Smooth muscle cell of the brain vasculature (primary cell): ENCODE measurements around the gene STK33.
"Not testable (repeated sequence)": the region's sequence is repeated elsewhere in the genome, so short reads cannot be mapped to it uniquely, and the experiment has no call there.

ENCODE experiments used
- DNase-seq: peaks from one replicate; pipeline ENCODE4 v3.0.0-alpha.2; 2012; ENCODE audit warnings: low read depth, low spot score

The STK33 gene

DNA sequence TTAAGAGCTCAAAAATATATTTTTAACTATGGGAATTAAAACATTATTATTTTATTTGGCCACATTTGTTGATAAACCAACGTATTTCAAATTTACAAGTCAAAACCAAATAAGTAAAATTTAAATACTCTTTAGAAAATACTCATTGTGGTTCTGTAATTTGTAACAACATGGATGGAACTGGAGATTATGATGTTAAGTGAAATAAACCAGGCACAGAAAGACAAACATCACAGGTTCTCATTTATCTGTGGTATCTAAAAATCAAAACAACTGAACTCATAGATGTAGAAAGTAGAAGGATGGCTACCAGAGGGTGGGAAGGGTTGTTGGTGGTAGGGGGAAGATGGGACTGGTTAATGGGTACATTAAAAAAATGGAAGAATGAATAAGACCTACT lies 50.8 kb downstream of the STK33 start:
- no peak for DNase-seq

DNA sequence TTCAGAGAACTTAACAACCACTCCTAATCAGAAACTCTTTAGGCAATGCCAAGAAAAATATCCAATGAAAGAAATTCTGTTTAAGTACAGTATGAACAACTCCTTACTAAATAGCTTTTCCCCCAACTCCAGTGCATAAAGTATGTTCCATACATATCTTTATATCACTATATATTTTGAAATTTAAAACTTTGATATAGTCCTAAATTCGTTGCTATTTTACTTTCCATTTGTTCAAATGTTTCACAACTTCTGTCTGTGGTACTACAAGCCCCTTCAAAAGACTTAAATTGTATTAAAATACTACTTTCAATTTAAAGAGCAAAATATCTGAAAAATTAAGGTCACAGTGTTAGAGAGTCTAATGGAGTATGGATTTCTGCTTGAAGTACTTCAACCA lies 52.6 kb downstream of the STK33 start:
- no peak for DNase-seq

DNA sequence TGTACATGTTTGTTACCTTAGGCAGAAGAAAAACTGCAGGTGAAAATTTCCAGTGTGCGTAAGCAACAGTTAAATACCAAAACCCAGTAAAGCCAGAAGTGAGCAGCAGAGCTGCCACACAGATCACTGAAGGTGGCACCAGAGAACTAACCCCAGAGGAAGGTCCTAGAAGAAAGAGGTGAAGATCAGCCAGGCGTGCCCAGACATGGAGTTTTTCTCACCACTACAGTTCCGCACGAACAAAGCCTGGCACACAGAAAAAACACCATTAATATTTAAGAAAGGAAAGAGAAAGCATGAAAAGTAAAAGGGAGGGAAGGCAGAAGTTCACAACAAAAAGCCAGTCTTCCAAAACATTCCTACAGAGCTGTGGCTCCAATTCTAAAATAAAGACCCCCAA lies 60.7 kb downstream of the STK33 start:
- no peak for DNase-seq

DNA sequence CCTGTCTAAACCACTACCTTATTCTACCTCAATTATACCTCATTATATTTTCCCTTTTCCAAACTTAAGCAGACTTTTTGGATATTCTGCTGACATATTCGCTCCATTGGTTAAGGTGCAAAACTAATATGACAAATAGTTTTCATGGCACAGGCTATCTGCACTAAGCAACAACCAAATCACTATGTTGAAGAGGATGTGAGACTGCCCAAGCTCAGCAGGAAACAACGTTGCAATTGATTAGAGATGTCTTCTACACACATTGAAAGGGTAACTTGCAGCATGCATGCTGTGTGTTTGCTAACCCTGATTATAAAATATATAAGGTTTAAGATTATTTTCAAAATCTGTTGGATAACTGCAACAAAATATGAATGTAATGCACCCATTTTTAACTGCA lies 61.6 kb downstream of the STK33 start:
- DNase-seq = no peak

DNA sequence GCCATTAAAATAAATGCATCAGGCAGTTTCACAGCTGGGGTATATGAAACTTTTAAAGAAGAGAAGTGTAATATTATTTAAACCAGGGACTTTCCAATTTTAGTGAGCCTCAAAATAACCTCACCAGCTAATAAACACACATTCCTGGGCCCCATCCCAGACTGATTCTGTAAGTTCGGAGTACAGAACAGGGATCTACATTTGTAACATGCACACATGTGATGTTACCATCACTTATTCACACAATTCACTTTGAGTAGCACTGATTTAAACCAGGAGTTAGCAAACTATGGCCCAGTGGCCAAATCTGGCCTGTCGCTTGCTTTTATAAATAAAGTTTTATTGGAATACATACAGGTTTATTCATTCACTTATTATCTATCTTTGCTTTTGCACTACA lies 62.0 kb downstream of the STK33 start:
- DNase-seq = no peak

DNA sequence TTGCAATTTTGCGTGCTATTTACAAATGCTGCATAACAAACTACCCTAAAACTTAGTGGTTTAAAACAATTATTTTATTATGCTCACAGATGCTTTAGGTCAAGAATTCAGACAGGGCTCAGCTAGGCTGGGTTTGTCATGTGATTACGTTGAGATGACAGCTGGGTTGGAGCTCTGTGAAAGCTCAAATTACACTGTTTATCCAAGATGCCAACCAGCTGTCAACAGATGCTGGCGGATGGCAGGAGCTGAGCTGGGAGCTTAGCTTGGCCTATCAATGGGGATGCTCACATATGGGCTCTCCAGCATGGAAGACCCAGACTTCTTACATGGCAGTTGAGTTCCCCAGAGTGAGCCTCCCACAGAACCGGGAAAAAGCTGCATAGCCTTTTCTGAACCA lies 62.7 kb downstream of the STK33 start:
- no peak for DNase-seq

DNA sequence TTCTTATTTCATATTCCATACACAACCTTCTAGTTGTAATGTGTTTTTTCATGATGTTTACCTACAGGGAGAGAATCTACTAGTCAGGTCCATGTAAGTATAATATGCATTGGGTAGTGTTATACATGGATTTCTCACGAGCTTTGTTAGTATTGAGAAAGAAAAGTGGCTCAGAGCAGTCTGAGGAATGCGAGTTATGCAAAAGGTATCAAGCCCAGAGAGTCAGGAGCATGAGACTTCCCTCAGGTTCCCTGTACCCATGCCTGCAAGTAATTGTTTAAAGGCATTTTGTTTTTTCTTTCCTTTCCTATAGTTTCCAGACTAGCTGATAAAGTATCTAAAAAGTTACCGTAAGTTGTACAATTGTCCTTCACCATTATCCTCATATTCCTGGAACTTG lies 66.1 kb downstream of the STK33 start:
- no peak for DNase-seq

DNA sequence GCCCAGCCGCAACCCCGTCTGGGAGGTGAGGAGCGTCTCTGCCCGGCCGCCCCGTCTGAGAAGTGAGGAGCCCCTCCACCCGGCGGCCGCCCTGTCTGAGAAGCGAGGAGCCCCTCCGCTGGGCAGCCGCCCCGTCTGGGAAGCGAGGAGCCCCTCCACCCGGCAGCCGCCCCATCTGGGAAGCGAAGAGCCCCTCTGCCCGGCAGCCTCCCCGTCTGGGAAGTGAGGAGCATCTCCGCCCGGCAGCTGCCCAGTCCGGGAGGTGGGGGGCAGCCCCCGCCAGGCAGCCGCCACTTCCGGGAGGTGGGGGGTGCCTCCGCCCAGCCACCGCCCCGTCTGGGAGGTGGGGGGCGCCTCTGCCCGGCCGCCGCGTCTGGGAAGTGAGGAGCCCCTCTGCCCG lies 70.6 kb downstream of the STK33 start:
- no peak for DNase-seq

DNA sequence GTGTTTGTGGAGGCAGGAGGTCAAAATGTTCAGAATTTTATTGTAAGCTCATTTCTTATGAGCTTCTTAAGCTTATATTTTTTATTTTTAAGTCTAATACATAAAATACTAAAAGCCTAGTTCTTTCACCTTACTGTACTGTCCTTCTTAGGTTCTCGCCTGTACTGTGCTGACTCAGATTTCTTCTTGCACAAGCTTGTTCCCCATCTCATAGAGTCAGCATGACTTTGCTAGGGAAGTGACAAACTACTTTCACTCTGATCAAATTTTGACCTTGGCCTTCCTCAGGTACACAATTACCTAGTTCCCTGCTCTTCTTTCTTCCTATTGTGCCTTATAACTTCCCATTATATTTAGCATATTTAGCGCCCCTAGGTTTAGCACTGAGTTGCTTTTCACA lies 81.5 kb downstream of the STK33 start:
- no peak for DNase-seq

DNA sequence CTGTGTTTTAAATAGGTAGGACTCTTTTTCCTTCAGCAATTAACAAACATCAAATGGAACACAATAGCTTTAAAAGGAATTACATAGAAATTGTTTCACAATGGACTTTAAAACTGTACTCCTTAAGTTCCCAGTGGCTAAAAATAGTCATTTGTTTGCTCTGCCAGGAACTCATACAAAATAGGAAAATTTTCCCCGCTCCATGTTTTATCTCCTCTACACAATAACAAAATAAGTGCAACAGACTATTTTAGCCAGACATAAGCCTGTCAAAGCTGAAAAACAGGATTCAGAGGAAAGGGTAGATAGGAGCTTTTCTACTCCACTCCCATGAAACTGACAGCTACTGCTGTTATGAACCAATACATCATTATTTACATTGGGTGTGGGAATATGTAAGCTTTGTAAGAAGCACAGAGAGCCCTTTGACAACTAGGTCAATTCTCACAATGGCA lies 90.1 kb downstream of the STK33 start:
- DNase-seq = no peak

DNA sequence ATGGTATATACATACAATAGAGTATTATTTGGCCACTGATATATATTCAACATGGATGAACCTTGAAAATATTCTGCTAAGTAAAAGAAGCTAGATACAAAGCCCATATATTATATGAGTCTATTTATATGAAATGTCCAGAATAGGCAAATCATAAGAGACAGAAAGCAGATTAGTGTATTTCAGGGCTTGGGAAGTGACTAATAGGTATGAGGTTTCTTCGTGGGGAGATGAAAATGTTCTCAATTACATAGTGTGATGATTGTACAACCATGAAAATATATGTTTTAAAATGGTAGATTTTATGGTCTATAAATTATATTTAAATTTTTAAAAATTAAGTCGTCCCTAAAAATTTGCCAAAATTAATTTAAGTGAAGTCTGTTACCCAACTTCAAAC lies 92.2 kb downstream of the STK33 start:
- no peak for DNase-seq

DNA sequence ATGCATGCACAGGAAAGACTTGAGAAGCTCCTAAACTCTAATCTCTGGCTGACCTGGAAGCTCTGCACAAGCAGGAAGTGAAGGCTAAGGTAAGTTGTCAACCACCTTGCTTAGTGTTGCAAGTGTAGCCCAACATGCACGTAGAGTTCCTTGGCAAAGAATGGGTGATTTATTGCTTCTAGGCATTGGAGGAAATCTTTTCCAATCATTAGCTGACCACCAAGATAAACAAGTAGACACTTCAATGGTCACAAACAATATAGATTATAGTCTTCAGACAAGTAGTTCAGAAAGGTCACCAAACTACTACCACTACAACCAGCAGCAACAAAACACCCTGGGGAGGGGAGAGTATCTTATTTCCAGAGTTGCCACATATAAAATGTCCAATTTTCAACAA lies 105.6 kb downstream of the STK33 start:
- DNase-seq = no peak

DNA sequence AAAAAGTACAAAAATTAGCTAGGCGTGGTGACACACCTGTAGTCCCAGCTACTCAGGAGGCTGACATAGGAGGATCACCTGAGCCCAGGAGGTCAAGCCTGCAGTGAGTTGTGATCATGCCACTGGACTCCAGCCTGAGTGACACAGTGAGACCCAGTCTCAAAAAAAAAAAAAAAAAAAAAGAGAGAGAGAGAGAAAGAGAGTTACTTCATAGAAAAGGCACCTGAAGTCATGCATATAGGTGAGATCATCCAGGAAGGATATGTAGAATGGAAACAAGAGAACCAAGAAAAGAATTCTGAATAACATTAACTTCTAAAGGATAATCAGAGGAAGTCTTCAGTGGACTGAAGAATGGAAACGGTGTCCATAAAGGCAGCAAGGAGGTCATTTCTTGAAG lies 106.8 kb downstream of the STK33 start:
- no peak for DNase-seq

DNA sequence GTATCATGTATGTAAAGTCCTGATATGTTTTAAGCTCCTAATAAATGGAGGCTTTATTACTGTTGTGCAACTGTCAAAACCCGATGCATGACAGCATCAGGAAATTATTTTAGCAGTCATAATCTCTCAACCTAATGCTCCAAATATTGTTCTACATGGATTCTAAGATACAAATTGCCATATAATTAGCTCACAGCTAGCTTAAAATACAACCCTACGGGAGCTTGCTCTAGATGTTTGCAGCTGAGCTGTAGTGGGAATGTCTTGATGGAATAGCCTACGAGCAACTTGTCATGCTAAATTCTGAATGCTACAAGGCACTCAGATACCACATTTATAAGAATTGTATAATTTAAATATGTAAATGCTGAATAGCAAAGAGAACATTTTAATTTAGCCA lies 109.8 kb downstream of the STK33 start:
- DNase-seq = no peak

DNA sequence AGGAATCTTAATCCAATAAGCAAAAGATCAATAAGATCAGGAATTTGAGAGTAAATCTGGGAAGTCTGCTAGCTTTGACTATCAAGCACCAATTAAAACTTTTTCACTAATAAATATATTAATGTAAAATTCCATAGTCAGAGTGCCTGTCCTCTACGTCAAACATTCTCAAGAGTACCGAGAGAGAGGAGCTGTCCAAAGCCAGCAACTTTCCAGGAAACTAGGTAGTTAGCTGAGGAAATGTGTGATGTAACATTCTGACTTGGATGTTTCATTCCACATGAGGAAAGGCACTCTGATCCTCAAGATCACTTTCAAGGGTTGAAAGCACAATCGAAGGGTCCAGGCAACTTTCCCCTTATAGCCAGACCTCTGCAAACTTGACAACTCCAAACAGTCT lies 113.2 kb downstream of the STK33 start:
- DNase-seq = no peak

DNA sequence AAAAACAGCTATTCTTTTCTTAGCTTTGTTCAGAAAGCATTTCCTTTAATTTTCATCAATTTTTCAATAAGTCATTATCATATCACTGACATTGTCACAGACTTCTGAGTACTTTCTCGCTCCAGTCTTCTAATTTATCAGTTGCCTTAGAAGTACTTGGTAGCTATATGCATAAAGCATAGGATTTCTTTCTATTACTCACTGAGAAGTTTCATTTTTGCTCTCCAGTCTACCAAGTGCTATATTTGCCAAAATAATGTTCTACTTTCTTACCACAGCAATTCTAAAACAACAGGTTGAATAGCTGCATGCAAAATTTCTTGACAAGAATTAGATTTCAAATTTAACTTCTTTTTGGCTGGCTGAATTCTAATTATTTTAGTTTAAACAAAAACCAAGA lies 116.3 kb downstream of the STK33 start:
- no peak for DNase-seq

DNA sequence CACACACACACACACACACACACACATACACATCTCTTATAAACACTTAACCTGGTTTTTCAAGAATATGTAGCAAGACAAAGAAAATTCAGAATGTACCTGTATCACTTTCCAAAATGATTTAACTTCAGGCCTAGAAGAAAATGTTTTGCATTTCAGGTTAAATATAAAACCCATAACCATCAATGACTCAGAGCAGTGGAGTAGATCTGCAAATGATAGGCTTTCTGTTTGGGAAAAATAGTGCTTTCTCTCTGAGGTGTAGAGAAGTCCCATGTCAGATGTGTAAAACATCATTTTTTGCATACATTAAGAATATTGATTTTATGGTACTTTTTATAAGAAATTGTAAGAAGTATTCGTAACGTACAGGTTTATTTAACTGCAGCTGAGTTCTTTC lies 116.9 kb downstream of the STK33 start:
- no peak for DNase-seq

DNA sequence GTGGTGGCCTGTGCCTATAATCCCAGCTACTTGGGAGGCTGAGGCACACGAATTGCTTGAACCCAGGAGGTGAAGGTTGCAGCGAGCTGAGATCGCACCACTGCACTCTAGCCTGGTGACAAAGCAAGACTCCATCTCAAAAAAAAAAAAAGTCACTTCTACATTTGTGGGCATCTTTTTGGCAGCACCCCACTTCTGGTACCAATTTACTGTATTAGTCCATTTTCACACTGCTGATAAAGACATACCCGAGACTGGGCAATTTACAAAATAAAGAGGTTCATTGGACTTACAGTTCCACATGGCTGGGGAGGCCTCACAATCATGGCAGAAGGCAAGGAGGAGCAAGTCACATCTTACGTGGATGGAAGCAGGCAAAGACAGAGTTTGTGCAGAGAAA lies 126.2 kb downstream of the STK33 start:
- DNase-seq = not testable (repeated sequence)

DNA sequence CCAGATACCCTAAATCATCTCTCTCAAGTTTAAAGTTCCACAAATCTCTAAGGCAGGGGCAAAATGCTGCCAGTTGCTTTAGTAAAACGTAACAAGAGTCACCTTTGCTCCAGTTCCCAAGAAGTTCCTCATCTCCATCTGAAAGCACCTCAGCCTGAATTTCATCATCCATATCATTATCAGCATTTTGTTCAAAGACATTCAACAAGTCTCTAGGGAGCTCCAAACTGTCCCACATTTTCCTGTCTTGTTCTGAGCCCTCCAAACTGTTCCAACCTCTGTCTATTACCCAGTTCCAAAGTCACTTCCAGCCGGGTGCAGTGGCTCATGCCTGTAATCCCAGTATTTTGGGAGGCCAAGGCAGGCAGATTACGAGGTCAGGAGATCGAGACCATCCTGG lies 126.7 kb downstream of the STK33 start:
- DNase-seq = not testable (repeated sequence)

DNA sequence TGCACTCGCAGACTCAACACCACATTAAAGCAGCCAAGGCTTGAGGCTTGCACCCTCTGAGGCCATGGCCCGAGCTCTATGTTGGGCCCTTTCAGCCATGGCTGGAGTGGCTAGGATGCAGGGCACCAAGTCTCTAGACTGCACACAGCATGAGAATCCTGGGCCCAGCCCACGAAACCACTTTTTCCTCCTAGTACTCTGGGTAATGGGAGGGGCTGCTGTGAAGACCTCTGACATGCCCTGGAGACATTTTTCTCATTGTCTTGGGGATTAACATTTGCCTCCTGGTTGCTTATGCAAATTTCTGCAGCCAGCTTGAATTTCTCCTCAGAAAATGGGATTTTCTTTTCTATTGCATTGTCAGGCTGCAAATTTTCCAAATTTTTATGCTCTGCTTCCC lies 127.1 kb downstream of the STK33 start:
- DNase-seq = not testable (repeated sequence)

DNA sequence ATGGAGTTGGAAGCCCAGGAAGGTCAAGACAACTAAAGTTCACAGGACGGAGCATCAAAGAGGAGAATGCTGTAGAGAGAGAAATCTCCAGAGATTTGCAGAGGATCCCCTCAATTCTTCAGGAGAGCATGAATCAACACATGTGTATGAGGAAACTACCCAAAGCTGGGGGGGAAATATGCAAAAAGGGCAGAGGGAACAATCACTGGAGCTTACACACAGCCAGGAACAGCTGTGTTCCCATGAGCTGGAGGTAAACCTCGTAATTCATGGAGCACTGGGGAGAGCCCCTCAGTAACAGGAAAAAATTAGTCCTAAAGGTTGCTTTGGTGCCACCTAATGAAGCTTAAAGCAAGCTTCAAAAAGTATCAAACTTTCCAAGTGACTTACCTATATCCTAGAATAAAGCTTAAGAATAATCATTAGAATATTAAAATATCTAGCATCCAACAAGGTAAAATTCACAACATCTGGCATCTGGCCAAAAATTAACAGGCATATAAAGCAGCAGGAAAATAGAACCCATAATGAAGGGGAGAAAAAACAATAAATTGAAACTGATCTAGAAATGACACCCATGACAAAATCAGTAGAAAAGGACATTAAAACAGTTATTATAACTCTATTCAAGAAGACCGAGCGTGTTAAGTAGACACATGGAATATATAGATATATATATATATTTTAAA lies 134.2 kb downstream of the STK33 start:
- DNase-seq = no peak

DNA sequence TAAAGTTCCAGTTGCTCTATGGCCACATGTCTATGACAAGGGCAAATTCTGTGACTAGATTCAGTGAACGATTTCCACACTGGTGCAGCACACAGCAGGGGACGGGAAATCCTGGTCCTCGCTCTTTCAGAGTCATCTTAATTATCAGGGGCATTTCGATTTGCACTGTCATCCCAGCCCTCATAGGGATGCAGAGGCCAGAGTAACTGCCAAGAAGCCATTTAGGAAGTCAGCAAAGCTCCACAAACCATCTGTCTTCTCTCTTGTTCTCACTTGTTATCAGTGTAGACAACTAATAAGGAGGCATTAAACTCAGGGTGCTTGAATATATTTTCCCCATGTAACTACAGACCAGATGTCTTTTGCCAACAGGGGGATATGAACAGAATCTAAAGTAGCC lies 151.7 kb downstream of the STK33 start:
- DNase-seq = no peak

DNA sequence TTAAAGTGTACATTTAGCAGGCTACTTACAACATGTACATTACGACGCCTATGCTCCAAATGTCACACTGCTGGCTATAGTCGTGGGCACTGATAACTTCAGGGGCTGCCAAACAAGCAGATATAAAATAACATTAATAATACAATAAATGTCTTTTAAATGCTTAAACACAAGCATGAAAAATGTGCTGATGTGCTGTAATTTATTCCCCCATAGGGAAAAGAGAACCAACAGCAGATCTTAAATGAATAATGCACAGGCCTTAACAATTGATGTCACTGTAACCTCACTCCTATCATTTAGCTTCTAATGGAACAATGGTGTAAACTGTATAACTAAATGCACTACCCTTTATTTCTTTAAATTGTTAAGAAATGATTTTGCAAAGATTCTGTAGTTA lies 153.4 kb downstream of the STK33 start:
- no peak for DNase-seq

DNA sequence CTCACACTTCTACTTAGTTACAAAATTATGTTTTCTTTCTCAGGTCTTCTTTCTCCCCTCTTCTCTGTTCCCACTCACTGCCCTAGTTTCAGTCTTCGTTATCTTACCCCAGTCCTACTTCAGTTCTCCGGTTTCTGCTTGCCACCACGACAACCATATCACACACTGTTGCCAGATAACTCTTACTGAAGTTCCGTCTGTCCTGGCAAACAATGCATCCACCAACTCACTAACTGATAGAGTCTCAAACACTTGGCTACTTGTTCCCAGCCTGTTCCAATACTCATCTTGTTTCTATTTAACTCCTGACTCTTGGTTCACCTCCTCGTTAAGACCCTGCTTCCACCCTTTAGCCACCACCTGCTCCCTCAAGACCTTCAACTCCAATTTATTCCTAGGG lies 164.5 kb downstream of the STK33 start:
- DNase-seq = no peak
